TTC549 (cell line): Measurements from ENCODE around the gene TSR1.
A peak's percentile ranks its signal among the peaks of the same experiment; 100 is the strongest.
"Not testable (repeated sequence)": the region's sequence is repeated elsewhere in the genome, so short reads cannot be mapped to it uniquely, and the experiment has no call there.

Experiments used
- FAIRE-seq: peaks from 2 replicates; lab custom pipeline; 2012; peaks lifted over from hg19 to GRCh38; lab: Jason Lieb, UNC

The TSR1 gene

DNA sequence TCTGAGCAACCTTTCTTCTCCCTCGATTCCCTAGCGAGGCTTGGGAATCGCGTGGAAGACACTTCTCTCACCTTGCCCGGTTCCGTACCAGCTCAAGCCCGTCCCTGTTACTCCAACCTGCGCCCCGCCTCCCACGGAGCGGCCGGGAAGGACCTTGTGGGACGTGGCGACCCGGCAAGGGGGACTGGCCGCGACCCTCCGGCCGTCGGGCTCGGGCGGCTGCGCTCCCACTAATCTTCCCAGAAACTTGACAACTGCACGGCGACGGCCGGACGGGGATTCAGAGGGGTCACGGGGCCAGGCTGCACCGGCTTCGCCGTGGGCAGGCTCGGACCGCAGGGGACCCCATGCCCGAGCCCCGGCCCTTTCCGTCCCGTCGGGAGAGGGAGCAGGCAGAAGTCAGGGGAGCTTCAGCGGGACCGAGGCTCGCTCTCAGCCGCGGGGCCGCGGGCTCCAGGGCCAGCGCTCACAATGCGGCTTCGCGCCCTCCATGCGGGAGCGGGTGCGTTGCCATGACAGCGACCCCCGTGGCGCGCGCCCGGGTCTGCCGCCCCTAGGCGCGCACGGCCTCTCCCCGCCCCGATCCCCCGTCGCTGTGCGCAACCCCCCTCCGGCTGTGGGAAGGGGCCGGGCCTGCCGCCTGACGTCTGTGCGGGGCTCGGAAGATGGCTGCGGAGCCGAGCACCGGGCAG lies 741 bp upstream of the TSR1 start, which contains the start of gene SGSM2:
Gene SGSM2 (plus strand): TSS at position 650 of the 692 bp plus-strand sequence. CDS start 188 bp downstream, outside the sequence.
- no peak for FAIRE-seq

DNA sequence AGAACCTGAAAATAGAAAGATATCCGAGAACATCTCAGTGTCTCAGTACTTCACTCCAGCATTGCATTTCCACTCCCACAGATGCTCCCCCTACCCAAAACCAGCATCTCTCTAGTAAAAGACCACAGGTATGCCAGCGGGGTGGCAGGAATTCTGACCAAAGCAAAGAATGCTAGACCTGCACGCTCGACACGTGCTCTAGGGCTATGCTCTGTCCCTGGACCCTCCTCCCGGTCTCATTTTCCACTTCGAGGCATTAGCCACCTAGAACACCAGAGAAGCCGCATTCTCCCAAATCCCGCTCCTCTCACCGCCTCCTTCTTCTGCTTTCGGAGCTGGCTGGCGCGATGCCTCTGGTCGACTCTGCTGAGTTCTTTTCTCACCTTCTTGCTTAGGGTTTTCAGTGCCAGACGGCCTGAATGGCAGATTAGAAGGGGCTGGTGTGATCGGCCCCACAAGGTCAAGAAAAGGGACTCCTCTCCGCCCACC lies 487 bp downstream of the TSR1 start:
- FAIRE-seq, result no peak

- FAIRE-seq, result no peak
These were observed 5.0 kb downstream of the TSR1 start for GRCh38 chr17:2331303-2331702.

DNA sequence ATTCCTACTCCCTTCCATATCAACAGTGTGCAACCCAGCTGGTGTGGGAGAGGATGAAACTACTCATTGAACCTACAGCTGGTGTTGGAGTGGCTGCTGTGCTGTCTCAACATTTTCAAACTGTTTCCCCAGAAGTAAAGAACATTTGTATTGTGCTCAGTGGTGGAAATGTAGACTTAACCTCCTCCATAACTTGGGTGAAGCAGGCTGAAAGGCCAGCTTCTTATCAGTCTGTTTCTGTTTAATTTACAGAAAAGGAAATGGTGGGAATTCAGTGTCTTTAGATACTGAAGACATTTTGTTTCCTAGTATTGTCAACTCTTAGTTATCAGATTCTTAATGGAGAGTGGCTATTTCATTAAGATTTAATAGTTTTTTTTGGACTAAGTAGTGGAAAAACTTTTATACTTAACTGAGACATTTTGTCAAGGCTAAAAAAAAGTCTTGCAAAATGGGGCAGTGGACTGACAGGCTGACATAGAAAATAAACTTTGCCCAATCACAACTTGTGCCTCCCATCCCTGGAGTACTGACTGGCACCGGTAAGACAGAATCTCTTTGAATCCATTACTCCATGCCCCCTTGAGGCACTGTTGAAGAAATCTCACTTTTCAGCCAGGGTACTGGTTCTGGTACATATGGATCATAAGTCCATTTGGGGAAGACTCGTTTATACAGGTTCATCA lies 12.5 kb downstream of the TSR1 start:
- FAIRE-seq, result no peak

GRCh38 chr17:2321399-2321798 lies 14.9 kb downstream of the TSR1 start:
- no peak for FAIRE-seq

- FAIRE-seq, result no peak
These were observed 17.2 kb downstream of the TSR1 start for GRCh38 chr17:2319051-2319450.

DNA sequence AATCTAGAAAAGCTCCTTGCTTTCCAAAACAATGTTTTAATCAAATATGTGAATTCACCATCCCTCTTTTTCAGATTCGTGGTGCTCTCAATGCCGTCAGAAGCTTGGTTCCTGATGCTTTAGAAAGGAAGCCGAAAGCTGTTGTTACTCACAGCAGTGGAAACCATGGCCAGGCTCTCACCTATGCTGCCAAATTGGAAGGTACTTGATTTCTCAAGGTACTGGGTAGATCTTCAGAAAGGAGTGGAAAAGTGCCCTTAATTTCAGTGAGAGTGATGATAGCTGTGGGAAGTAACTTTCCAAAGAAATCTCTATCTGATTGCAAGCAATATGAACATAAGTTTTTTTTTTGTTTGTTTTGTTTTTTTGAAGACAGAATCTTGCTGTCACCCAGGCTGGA lies 18.5 kb downstream of the TSR1 start:
- no peak for FAIRE-seq

DNA sequence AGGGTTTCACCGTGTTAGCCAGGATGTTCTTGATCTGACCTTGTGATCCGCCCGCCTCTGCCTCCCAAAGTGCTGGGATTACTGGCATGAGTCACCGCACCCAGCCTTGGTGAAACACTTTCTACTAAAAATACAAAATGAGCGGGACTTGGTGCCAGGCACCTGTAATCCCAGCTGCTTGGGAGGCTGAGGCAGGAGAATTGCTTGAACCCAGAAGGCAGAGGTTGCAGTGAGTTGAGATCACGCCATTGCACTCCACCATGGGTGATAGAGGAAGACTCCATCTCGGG lies 19.4 kb downstream of the TSR1 start:
- FAIRE-seq, result not testable (repeated sequence)

DNA sequence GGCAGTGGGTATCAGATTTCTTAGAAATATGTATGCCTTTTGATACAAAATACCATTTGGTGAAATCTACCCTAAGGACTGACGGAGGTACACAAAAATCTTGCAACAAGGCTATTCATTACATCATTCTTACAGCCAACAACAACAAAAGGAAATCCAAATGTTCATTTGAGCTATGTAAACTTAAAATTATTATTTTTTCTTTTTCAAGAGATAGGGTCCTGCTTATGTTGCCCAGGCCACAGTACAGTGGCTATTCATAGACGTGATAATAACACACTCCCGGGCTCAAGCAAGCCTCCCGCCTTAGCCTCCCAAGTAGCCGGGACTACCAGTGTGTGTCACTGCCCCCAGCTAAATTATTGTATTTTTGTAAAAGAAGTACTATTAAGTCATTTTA lies 23.5 kb downstream of the TSR1 start:
- no peak for FAIRE-seq

GRCh38 chr17:2309338-2310154 lies 26.7 kb downstream of the TSR1 start:
- FAIRE-seq, result no peak

DNA sequence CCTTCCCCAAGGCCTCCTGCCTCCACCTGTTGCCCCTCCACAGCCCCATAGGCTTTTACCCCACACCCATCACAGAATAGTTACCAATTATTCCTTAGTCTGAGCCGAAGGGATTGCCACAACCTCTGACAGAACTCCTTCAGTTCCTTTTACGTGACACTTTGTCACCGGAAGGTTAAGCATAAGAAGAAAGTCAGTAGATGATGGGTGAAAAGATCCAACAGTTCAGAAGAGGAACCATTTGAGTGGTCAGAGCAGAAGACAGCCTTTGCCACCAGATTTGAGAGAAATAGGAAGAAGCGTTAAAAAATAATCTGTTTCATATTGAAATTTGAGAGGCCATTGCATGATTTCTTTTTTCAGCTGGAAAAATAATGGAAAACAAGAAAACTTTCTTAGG lies 31.3 kb downstream of the TSR1 start:
- no peak for FAIRE-seq

- FAIRE-seq, result no peak
These were observed 32.8 kb downstream of the TSR1 start, which contains the start of the genes SMG6 and SRR for GRCh38 chr17:2303204-2304188. SMG6 (minus strand) TSS chr17:2303785; CDS start chr17:2303720, 65 bp downstream. SRR (plus strand) TSS chr17:2303950; CDS start chr17:2315561, 11,611 bp downstream.

GRCh38 chr17:2302778-2303203 lies 33.5 kb downstream of the TSR1 start:
- no peak for FAIRE-seq

- FAIRE-seq, result no peak
These were observed 36.5 kb downstream of the TSR1 start for GRCh38 chr17:2299756-2300155.

- no peak for FAIRE-seq
These were observed 37.1 kb downstream of the TSR1 start for GRCh38 chr17:2299136-2299535.

- no peak for FAIRE-seq
These were observed 39.2 kb downstream of the TSR1 start for GRCh38 chr17:2297023-2297422.

DNA sequence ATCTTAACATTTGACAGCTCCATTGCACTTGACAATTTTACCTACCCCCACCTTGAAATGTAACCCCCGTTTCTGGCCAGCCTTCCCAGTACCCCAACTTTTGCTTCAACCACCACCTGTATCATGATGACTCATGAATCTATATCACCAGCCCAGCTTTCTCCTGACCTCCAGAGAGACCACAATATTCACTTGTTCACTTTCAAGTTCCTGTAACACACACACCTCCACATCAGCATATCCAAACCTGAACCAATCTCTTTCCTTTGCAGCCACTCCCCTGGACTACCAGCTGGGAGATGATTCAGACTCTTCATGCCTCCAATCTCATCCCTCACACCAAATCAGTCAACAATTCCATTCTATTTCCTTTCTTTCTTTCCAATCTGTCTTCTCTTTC lies 40.7 kb downstream of the TSR1 start:
- FAIRE-seq, result no peak

- no peak for FAIRE-seq
These were observed 44.2 kb downstream of the TSR1 start for GRCh38 chr17:2292100-2292499.

DNA sequence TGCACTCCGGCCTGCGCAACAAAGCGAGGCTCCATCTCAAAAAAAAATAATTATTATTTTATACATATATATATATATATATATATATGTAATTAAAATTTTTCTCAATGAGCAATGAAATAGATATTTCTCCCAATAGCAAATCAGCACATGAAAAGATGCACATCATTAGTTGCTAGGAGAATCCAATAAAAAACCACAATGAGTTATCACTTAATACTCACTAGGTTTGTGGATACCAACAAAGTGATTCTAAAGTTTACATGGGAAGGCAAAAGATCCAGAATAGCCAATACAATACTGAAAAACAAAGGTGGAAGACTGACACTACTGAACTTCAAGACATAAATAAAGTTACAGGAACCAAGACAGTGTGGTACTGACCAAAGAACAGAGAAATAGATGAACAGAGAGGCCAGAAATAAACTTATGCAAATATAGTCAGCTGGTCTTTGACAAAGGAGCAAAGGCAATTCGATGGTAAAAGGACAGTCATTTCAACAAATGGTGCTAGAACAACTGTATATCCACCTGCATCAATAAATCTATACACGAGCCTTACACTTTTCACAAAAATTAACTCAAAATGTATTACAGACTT lies 46.3 kb downstream of the TSR1 start:
- no peak for FAIRE-seq

GRCh38 chr17:2283302-2283701 lies 53.0 kb downstream of the TSR1 start:
- no peak for FAIRE-seq

DNA sequence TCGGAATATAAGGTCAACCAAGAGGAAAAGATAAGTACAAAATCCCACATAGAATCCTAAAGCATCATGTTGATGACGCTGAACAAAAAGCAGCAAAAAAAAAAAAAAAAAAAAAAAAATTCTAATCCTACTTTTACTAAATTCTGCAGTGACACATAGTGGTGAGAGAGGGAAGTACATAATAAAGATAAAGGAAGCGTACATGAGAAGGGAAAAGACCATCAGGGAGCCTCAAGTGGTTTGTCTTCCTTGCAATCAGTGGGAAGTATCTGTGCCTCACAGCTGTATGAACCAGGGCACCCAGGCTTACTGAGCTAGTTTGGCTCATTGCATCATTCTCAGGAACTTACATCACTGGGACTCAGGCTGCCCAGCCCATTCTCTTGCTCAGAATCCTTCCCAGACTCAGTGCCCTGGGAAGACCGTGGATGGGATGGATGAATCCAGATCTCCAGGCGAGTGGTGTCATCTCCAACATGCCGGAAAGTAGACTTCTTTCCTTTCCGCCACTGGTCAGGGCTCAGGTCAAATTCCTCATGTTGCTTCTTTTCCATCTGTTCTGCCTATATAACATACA lies 53.9 kb downstream of the TSR1 start:
- peak; percentile 92 for FAIRE-seq
